SK-N-SH treated with all-trans-retinoic acid at 6 μM for 48 hours (cell line): Measurements from ENCODE around the gene CAND2.

Experiments used
- BACH2 ChIP-seq: fragments of 250-450 bp; sonication (Bioruptor Pico); IDR thresholded peaks from 2 replicates; pipeline ENCODE4 v1.9.0; 2021; ENCODE audit warnings: mild to moderate bottlenecking, borderline replicate concordance
- CREB5 ChIP-seq: fragments of 250-450 bp; sonication (Bioruptor Pico); IDR thresholded peaks from 2 replicates; pipeline ENCODE4 v1.5.1; 2020; ENCODE audit warnings: low read depth, mild to moderate bottlenecking, moderate library complexity
- CSRNP3 ChIP-seq: fragments of 250-450 bp; sonication (Bioruptor Pico); IDR thresholded peaks from 2 replicates; pipeline ENCODE4 v1.5.1; 2021; ENCODE audit warnings: mild to moderate bottlenecking, moderate library complexity
- ESRRG ChIP-seq: fragments of 250-450 bp; sonication (Bioruptor Pico); IDR thresholded peaks from 2 replicates; pipeline ENCODE4 v1.6.1; 2021; ENCODE audit warnings: mild to moderate bottlenecking
- OSR1 ChIP-seq: fragments of 250-450 bp; sonication (Bioruptor Pico); IDR thresholded peaks from 2 replicates; pipeline ENCODE4 v1.8.0; 2022; ENCODE audit warnings: moderate library complexity, mild to moderate bottlenecking, inconsistent platforms
- PATZ1 ChIP-seq: fragments of 250-450 bp; sonication (Bioruptor Pico); IDR thresholded peaks from 2 replicates; pipeline ENCODE4 v1.8.0; 2020; ENCODE audit warnings: mild to moderate bottlenecking, moderate library complexity, borderline replicate concordance
- POU6F1 ChIP-seq: fragments of 250-450 bp; sonication (Bioruptor Pico); IDR thresholded peaks from 2 replicates; pipeline ENCODE4 v1.8.0; 2021; ENCODE audit warnings: low read depth, mild to moderate bottlenecking, moderate library complexity, borderline replicate concordance
- SNAI2 ChIP-seq: fragments of 250-450 bp; sonication (Bioruptor Pico); IDR thresholded peaks from 2 replicates; pipeline ENCODE4 v1.5.0; 2020; ENCODE audit warnings: mild to moderate bottlenecking, moderate library complexity
- TCF4 ChIP-seq: fragments of 250-450 bp; sonication (Bioruptor Pico); IDR thresholded peaks from 2 replicates; pipeline ENCODE4 v1.8.0; 2021; ENCODE audit warnings: mild to moderate bottlenecking, moderate library complexity, borderline replicate concordance
- TOX ChIP-seq: fragments of 250-450 bp; sonication (Bioruptor Pico); IDR thresholded peaks from 2 replicates; pipeline ENCODE4 v1.8.0; 2021; ENCODE audit warnings: mild to moderate bottlenecking, moderate library complexity, borderline replicate concordance
- ZFP3 ChIP-seq: fragments of 250-450 bp; sonication (Bioruptor Pico); IDR thresholded peaks from 2 replicates; pipeline ENCODE4 v1.5.0; 2020; ENCODE audit warnings: mild to moderate bottlenecking, moderate library complexity
- ZFP30 ChIP-seq: fragments of 450-650 bp; formaldehyde crosslinking; IDR thresholded peaks from 2 replicates; pipeline ENCODE4 v1.5.0; 2022; ENCODE audit warnings: mild to moderate bottlenecking, moderate library complexity
- ZNF70 ChIP-seq: fragments of 450-650 bp; formaldehyde crosslinking; IDR thresholded peaks from 2 replicates; pipeline ENCODE4 v1.5.0; 2020; ENCODE audit warnings: mild to moderate bottlenecking, moderate library complexity
- ZNF8 ChIP-seq: fragments of 450-650 bp; formaldehyde crosslinking; IDR thresholded peaks from 2 replicates; pipeline ENCODE4 v1.5.0; 2020; ENCODE audit warnings: mild to moderate bottlenecking, moderate library complexity

GRCh38 chr3:12810013-12810780, 13.7 kb downstream of the CAND2 start:
- TF ChIP-seq PATZ1 (CRISPR knock-in tag) (no peak), ZFP30 (CRISPR knock-in tag) (no peak), ZFP3 (peak; percentile 43; the same call in 1 of the 2 replicates), SNAI2 (CRISPR knock-in tag) (no peak), BACH2 (CRISPR knock-in tag) (no peak), POU6F1 (CRISPR knock-in tag) (no peak), OSR1 (CRISPR knock-in tag) (no peak), ESRRG (CRISPR knock-in tag) (no peak), ZNF70 (no peak), CREB5 (no peak), TCF4 (CRISPR knock-in tag) (no peak), CSRNP3 (CRISPR knock-in tag) (no peak), TOX (CRISPR knock-in tag) (no peak), ZNF8 (CRISPR knock-in tag) (no peak)
